ENCODE measurements around the gene DLGAP4. TPM values are rescaled to one million over a fixed set of nuclear protein-coding genes. Genes with fewer than 3 reads are reported as not detected.

DLGAP4 gene
- total and polyA plus RNA-seq, 2 of the 8 experiments (the other 6 are each of a cell fraction or from before 2014, with no cell fraction given) = 41.2 to 57.2 TPM

- ChIA-PET CTCF (ENCODE audit: partially characterized antibody) (interaction anchor here (0.5 to 4.3 kb wide), 9 partner anchors 9 to 325 kb away, joined by 3 to 26 read pairs (median 5); partner anchors contain the start of gene MYL9), POLR2A (ENCODE audit: partially characterized antibody) (interaction anchor here (0.7 to 1.5 kb wide), 2 partner anchors 10 to 47 kb away, joined by 3 read pairs; no protein-coding TSS in a partner anchor)
- H2AK5ac ChIP-seq (ENCODE audit: low read depth, low read length) = no peak overlapping the region
- no peaks in the 10 kb centered on the region for H3K9me3 ChIP-seq (ENCODE audit: insufficient read depth in 2 of 2, low read depth in 1 of 2, low read length in 1 of 2)
- H3K4me2 ChIP-seq (ENCODE audit: insufficient read depth in 1 of 2, low read depth in 2 of 2, low read length in 2 of 2) = no peak overlapping the region
- H3K9ac ChIP-seq (replicated peaks in 1 of 4; ENCODE audit: extremely low read depth in 1 of 4, low read depth in 3 of 4, low read length in 3 of 4) = no peak overlapping the region
- no peak overlapping the region for H3K4ac ChIP-seq (replicated peaks; ENCODE audit: insufficient read length, low read depth, low read length)
- H4K5ac ChIP-seq (ENCODE audit: insufficient read length, low read depth, low read length) = no peak overlapping the region
- 91% methylated on average over 7 of the region's 7 CpGs; no CpG with 5 or more reads in 1 of the 2 experiments for WGBS, 2 experiments (ENCODE audit: extremely low coverage in 1 of 2, insufficient coverage in 1 of 2, insufficient read length in 1 of 2, insufficient replicate concordance in 2 of 2, low coverage in 1 of 2, low lambda C conversion rate in 2 of 2, missing lambda C conversion rate in 1 of 2)
- no peak overlapping the region for H2BK20ac ChIP-seq (ENCODE audit: low read length)
- H4K91ac ChIP-seq (replicated peaks; ENCODE audit: insufficient read length, low read length) = no peak overlapping the region
- H4K8ac ChIP-seq (ENCODE audit: extremely low read depth, insufficient read depth, low read length) = no peak overlapping the region
- H3K79me1 ChIP-seq (ENCODE audit: low read depth, low read length) = peaks cover 22% of the 10 kb centered on the region; the same call in 1 of the 2 replicates
- peaks cover 22 to 30% of the 10 kb centered on the region in 2 experiments for H4K20me1 ChIP-seq (replicated peaks in 1 of 2; ENCODE audit: control insufficient read depth in 1 of 2, insufficient read depth in 2 of 2, low read length in 2 of 2)
- H3K14ac ChIP-seq (ENCODE audit: insufficient read length) = no peak overlapping the region
- H2BK5ac ChIP-seq (ENCODE audit: low read depth, low read length) = no peak overlapping the region
- H3K79me2 ChIP-seq (ENCODE audit: control insufficient read depth in 1 of 2, insufficient read depth in 2 of 2, low read length in 2 of 2) = peaks cover 0 to 3% of the 10 kb centered on the region in 2 experiments; a peak in 2 of 4 replicates
- H3K56ac ChIP-seq (replicated peaks; ENCODE audit: insufficient read length, low read depth, low read length) = no peak overlapping the region
- H3K18ac ChIP-seq (ENCODE audit: extremely low read depth, low read length) = no peak overlapping the region
- H3K4me3 ChIP-seq (ENCODE audit: extremely low read depth in 1 of 4, insufficient read depth in 2 of 4, low read depth in 3 of 4, low read length in 4 of 4) = no peak overlapping the region
- DNase-seq (ENCODE audit: low read depth in 1 of 2, low spot score in 2 of 2) (no peak), FAIRE-seq (no peak)
- H3K27me3 ChIP-seq (replicated peaks in 1 of 4; ENCODE audit: control insufficient read depth in 3 of 4, extremely low read depth in 1 of 4, insufficient read depth in 3 of 4, low read length in 3 of 4) = no peaks in the 10 kb centered on the region; a peak in 1 of 7 replicates
- H3K36me3 ChIP-seq (ENCODE audit: control insufficient read depth in 2 of 4, insufficient read depth in 4 of 4, low read length in 3 of 4) = peaks cover 11 to 22% (median 17%) of the 10 kb centered on the region in 4 experiments; a peak in 7 of 8 replicates
- peaks cover 0 to 3% (median 0%) of the 10 kb centered on the region in 4 experiments; a peak in 2 of 7 replicates for H3K4me1 ChIP-seq (replicated peaks in 1 of 4; ENCODE audit: control insufficient read depth in 3 of 4, insufficient read depth in 4 of 4, low read length in 3 of 4)
- TF ChIP-seq SP4 (IDR thresholded peaks at IDR 0.05; ENCODE audit: low read length) (no peak), TAF7 (optimal IDR thresholded peaks at IDR 0.05; ENCODE audit: borderline replicate concordance, low read depth, low read length) (no peak), CBX8 (IDR thresholded peaks at IDR 0.05; ENCODE audit: borderline replicate concordance, low read depth, low read length) (no peak), NANOG (IDR thresholded peaks at IDR 0.05; ENCODE audit: insufficient read depth, low read depth, low read length, poor library complexity, severe bottlenecking) (no peak), BRCA1 (IDR thresholded peaks at IDR 0.05; ENCODE audit: low read depth, low read length) (no peak), CBX5 (IDR thresholded peaks at IDR 0.05; ENCODE audit: low read depth, low read length) (no peak), POLR2A (IDR thresholded peaks at IDR 0.05; ENCODE audit: control extremely low read depth in 1 of 2, low read depth in 2 of 2, low read length in 2 of 2) (no peak), KDM1A (IDR thresholded peaks at IDR 0.05; ENCODE audit: borderline replicate concordance, low read length) (no peak), GTF2F1 (IDR thresholded peaks at IDR 0.05; ENCODE audit: borderline replicate concordance, low read depth, low read length) (no peak), YY1 (IDR thresholded peaks at IDR 0.05; ENCODE audit: low read depth, low read length) (no peak)
- no peak overlapping the region for H2BK12ac ChIP-seq (ENCODE audit: low read depth, low read length)
- H3K23ac ChIP-seq (ENCODE audit: insufficient read length) = no peak overlapping the region
- no peak overlapping the region for H2BK120ac ChIP-seq (replicated peaks; ENCODE audit: low read depth, low read length)
- H2BK15ac ChIP-seq (ENCODE audit: low read length) = no peak overlapping the region
- H3K23me2 ChIP-seq (ENCODE audit: low read depth, low read length) = no peaks in the 10 kb centered on the region
- no peak overlapping the region for H3K27ac ChIP-seq (ENCODE audit: low read depth, low read length)
- no peak overlapping the region for H2AFZ ChIP-seq (ENCODE audit: low read length)
Measured at GRCh38 chr20:36493801-36494114, 187.6 kb downstream of the DLGAP4 start.

All from H1 (cell line).